Measurements from ENCODE around the gene EHD4. TPM values are rescaled to one million over a fixed set of nuclear protein-coding genes. Genes with fewer than 3 reads are reported as not detected.

EHD4 gene
- polyA plus RNA-seq, 2 of the 4 experiments (the other 2 are of a cell fraction): 8.2 to 9.0 TPM

GRCh38 chr15:41942886-41943285 lies 29.5 kb downstream of the EHD4 start:
- DNase-seq (ENCODE audit: low read depth in 1 of 2, low spot score in 1 of 2) (no peak), ATAC-seq (no peak), FAIRE-seq (no peak)
- Histone ChIP-seq H3K4me1 (peaks cover 41% of the 10 kb centered on the region), H3K27ac (peak overlapping the region; percentile 13 to 83; a peak in 3 of 6 replicates), H3K4me2 (no peak overlapping the region), H3K9me3 (no peaks in the 10 kb centered on the region), H3K4me3 (no peak overlapping the region)
- TF ChIP-seq EP300 (IDR thresholded peaks at IDR 0.05): no peak
- TF ChIP-seq MYC (IDR thresholded peaks at IDR 0.05; ENCODE audit: borderline replicate concordance, low read length): no peak
- no peak for TF ChIP-seq FOSB (CRISPR knock-in tag; IDR thresholded peaks at IDR 0.05)
- TF ChIP-seq EHMT2 (IDR thresholded peaks at IDR 0.05; ENCODE audit: low read depth): no peak
- no peak for TF ChIP-seq NPAS2 (CRISPR knock-in tag; IDR thresholded peaks at IDR 0.05; ENCODE audit: borderline replicate concordance)
- TF ChIP-seq SREBF2 (IDR thresholded peaks at IDR 0.05): no peak
- TF ChIP-seq CBX8 (IDR thresholded peaks at IDR 0.05): no peak
- TF ChIP-seq RAD21 (conservative IDR thresholded peaks at IDR 0.05 in 1 of 2, IDR thresholded peaks at IDR 0.05 in 1 of 2): no peak
- no peak for TF ChIP-seq FOXS1 (CRISPR knock-in tag; IDR thresholded peaks at IDR 0.05)
- no peak for TF ChIP-seq ZC3H11A (IDR thresholded peaks at IDR 0.05)
- TF ChIP-seq ESRRA (IDR thresholded peaks at IDR 0.05; ENCODE audit: borderline replicate concordance, low read length): no peak
- no peak for TF ChIP-seq POLR2AphosphoS2 (conservative IDR thresholded peaks at IDR 0.05; ENCODE audit: low read length)
- no peak for TF ChIP-seq ZSCAN20 (CRISPR knock-in tag; IDR thresholded peaks at IDR 0.05)
- TF ChIP-seq ATOH8 (CRISPR knock-in tag; IDR thresholded peaks at IDR 0.05; ENCODE audit: low read depth): no peak
- TF ChIP-seq NFE2L2 (conservative IDR thresholded peaks at IDR 0.05; ENCODE audit: low read length): no peak
- no peak for TF ChIP-seq HES2 (IDR thresholded peaks at IDR 0.05)
- WGBS (ENCODE audit: missing lambda C conversion rate): 60% methylated on average over 3 of the region's 7 CpGs
- ChIA-PET POLR2A (no interaction called here), CTCF (interaction anchor here (0.8 to 2.0 kb wide), 3 partner anchors 9 to 46 kb away, joined by 3 to 7 read pairs (median 3); no protein-coding TSS in a partner anchor)

GRCh38 chr15:41941644-41942415 lies 30.5 kb downstream of the EHD4 start:
- Histone ChIP-seq H3K27ac (peak overlapping the region in 1 of 2 experiments; percentile 83; a peak in 1 of 6 replicates), H3K9me3 (no peaks in the 10 kb centered on the region), H3K4me2 (no peak overlapping the region), H3K4me3 (no peak overlapping the region), H3K4me1 (peaks cover 39% of the 10 kb centered on the region)
- ChIA-PET POLR2A (no interaction called here), CTCF (interaction anchor here (1.2 to 2.0 kb wide), 3 partner anchors 11 to 47 kb away, joined by 3 to 7 read pairs (median 3); no protein-coding TSS in a partner anchor)
- FAIRE-seq: no peak
- WGBS (ENCODE audit: missing lambda C conversion rate): 94% methylated on average over 22 of the region's 22 CpGs
- TF ChIP-seq HOXA7 (CRISPR knock-in tag; IDR thresholded peaks at IDR 0.05) (no peak), CHD4 (IDR thresholded peaks at IDR 0.05; ENCODE audit: borderline replicate concordance) (no peak), RAD21 (conservative IDR thresholded peaks at IDR 0.05 in 1 of 2, IDR thresholded peaks at IDR 0.05 in 1 of 2) (no peak), MAFK (IDR thresholded peaks at IDR 0.05; ENCODE audit: partially characterized antibody) (no peak), CHD2 (IDR thresholded peaks at IDR 0.05; ENCODE audit: low read length, partially characterized antibody) (no peak), ATOH8 (CRISPR knock-in tag; IDR thresholded peaks at IDR 0.05; ENCODE audit: low read depth) (no peak), ZFP36 (IDR thresholded peaks at IDR 0.05; ENCODE audit: borderline replicate concordance, partially characterized antibody) (no peak), BCL3 (IDR thresholded peaks at IDR 0.05) (no peak), ELK1 (IDR thresholded peaks at IDR 0.05; ENCODE audit: low read depth, low read length) (no peak), NPAS2 (CRISPR knock-in tag; IDR thresholded peaks at IDR 0.05; ENCODE audit: borderline replicate concordance) (no peak), HMGXB4 (CRISPR knock-in tag; IDR thresholded peaks at IDR 0.05; ENCODE audit: borderline replicate concordance) (no peak), KDM5A (IDR thresholded peaks at IDR 0.05) (no peak), MYC (IDR thresholded peaks at IDR 0.05; ENCODE audit: borderline replicate concordance, low read length) (no peak), JUNB (IDR thresholded peaks at IDR 0.05) (no peak)
- DNase-seq (ENCODE audit: low read depth in 1 of 2, low spot score in 1 of 2): no peak
- ATAC-seq: no peak

Measured in A549 (cell line).